ENCODE measurements around the gene ARHGDIG. TPM values are rescaled to one million over a fixed set of nuclear protein-coding genes. Genes with fewer than 3 reads are reported as not detected.

ARHGDIG gene
- total and polyA plus RNA-seq, 2 donors (not counting 3 experiments of a cell fraction or from before 2014, with no cell fraction given) = 0.93 to 2.2 TPM

DNA sequence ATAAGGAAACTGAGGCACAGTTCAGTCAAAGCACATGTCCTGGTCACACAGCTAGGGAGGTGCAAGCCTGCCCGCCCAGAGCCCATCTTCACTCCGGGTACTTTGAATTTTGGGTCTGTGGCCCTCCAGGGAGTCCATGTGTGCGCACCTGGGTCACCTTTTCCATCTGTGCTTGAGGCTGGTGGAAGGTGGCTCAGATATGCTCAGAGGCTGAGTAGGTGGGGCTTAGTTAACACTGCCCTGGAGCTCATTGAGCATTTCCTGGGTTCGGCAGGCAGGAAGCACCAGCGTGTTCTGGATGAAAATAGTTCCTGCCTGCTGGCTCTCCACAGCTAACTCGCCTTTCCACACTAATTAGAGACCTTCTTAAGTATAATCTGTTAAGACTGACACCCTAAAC, 26.6 kb upstream of the ARHGDIG start:
- no peaks in the 10 kb centered on the region for H3K9me3 ChIP-seq (replicated peaks; ENCODE audit: control insufficient read depth, insufficient read depth, low read length)
- BruUV-seq (replicated peaks) = no TSS peak
- no peaks in the 10 kb centered on the region for H3K79me2 ChIP-seq (ENCODE audit: control insufficient read depth, insufficient read depth, low read length)
- dilution Hi-C loops (cut with MboI; ENCODE audit: extremely low pct_ligation_motif_present, low sequenced_read_pairs) (no loop called here), intact Hi-C loops (cut with micrococcal nuclease) (no loop called here)
- no peak overlapping the region for H3K4me3 ChIP-seq (replicated peaks in 1 of 3; ENCODE audit: insufficient read depth in 1 of 3, low read depth in 1 of 3, low read length in 3 of 3)
- peaks cover 0 to 2% of the 10 kb centered on the region in 2 experiments for H3K36me3 ChIP-seq (ENCODE audit: control insufficient read depth in 2 of 2, extremely low read depth in 1 of 2, insufficient read depth in 2 of 2, low read length in 2 of 2)
- no peak overlapping the region for H3K27ac ChIP-seq (ENCODE audit: insufficient read depth, low read depth, low read length)
- FAIRE-seq = no peak
- H3K9ac ChIP-seq (replicated peaks; ENCODE audit: extremely low read depth, insufficient read depth, low read length) = no peak overlapping the region
- H3K27me3 ChIP-seq (ENCODE audit: control insufficient read depth in 2 of 2, insufficient read depth in 2 of 2, low read length in 2 of 2) = no peaks in the 10 kb centered on the region
- POLR2A ChIA-PET = no interaction called here
- no peak overlapping the region for H2AFZ ChIP-seq (ENCODE audit: low read depth, low read length)
- no peak for DNase-seq (ENCODE audit: low read depth, low spot score)
- peaks cover 12% of the 10 kb centered on the region for H3K4me1 ChIP-seq (ENCODE audit: control insufficient read depth, extremely low read depth, insufficient read depth, low read length)
- TF ChIP-seq MYC (IDR thresholded peaks at IDR 0.05; ENCODE audit: low read depth, low read length) = no peak
- TF ChIP-seq, protein P1, sequence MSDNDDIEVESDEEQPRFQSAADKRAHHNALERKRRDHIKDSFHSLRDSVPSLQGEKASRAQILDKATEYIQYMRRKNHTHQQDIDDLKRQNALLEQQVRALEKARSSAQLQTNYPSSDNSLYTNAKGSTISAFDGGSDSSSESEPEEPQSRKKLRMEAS (IDR thresholded peaks at IDR 0.05; ENCODE audit: insufficient read depth, insufficient read length) = no peak
- no peak for TF ChIP-seq POLR2AphosphoS5 (IDR thresholded peaks at IDR 0.05; ENCODE audit: insufficient read depth, low read depth, low read length)
- TF ChIP-seq POLR2A (IDR thresholded peaks at IDR 0.05; ENCODE audit: low read depth, low read length) = no peak
- TF ChIP-seq FOS (IDR thresholded peaks at IDR 0.05; ENCODE audit: borderline replicate concordance, insufficient read depth, low read length) = no peak
- no peak for TF ChIP-seq CTCF (IDR thresholded peaks at IDR 0.05; ENCODE audit: extremely low read depth in 1 of 2, insufficient read depth in 1 of 2, low read depth in 1 of 2, low read length in 2 of 2)
- TF ChIP-seq EZH2 (IDR thresholded peaks at IDR 0.05; ENCODE audit: borderline replicate concordance, low read depth, low read length, severe bottlenecking) = no peak
- no peak for TF ChIP-seq JUN (IDR thresholded peaks at IDR 0.05; ENCODE audit: borderline replicate concordance, insufficient read depth, insufficient read length, low read depth)
- no peak for TF ChIP-seq GATA2 (IDR thresholded peaks at IDR 0.05; ENCODE audit: insufficient read depth, insufficient read length, low read depth, low read length)
- CTCF ChIA-PET = interaction anchor here (0.5 to 0.6 kb wide), 2 partner anchors 83 to 109 kb away, joined by 3 to 4 read pairs; no protein-coding TSS in a partner anchor
- H4K20me1 ChIP-seq (replicated peaks; ENCODE audit: control insufficient read depth, extremely low read depth, insufficient read depth, low read length) = no peaks in the 10 kb centered on the region
- no peaks in the 10 kb centered on the region for H3K9me1 ChIP-seq (replicated peaks; ENCODE audit: control insufficient read depth, extremely low read depth, insufficient read depth, low read length)
- H3K4me2 ChIP-seq (ENCODE audit: insufficient read depth, low read length) = no peak overlapping the region

All from endothelial cell of umbilical vein (primary cell).